ENCODE data around the gene SNTG2.
"Not testable (repeated sequence)": the region's sequence is repeated elsewhere in the genome, so short reads cannot be mapped to it uniquely, and the experiment has no call there.

The SNTG2 gene

DNA sequence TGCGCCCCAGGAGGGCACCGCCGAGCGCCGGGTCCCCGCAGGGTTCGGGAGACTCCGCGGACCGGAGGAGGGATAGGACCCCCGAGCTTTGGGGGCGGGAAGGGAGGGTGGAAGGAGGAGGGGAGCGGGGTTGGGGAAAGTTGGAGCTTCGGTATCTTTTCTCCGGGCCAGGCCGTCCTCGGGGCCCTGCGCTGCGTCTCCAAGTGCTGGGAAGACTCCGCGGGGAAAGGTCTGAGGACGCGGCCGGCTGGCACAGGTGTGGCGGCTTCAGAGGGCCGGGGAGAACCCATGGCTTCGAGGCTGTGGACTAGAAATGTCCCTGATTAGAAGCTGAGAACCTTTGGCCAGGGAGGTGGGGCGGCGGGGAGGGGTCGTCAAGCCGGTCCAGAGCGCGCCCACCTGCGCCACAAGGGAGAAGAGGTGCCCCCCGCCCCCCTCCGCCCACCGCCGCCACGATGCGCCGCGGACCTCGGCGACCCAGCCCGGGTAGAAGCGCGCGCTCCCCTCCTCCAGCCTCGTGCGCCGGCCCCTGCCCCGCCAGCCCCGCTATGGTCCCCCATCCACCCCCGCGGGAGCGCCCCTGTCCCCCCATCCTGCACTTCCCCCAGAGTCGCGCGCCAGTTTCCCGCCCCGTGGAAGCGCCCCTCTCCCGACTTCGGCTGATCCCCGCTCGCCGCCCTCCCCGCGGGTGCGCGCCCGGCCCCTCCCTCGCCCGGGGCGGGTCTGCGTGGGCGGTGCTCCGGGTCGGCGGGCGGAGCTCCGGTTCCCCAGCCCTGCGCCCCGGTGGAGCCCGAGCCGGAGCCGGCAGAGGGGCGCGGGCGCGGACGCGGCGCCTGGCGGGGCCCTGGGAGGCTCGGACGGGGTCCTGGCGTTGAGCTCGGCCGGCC, at the start of gene SNTG2:
Gene SNTG2, plus strand, starts transcription at position 770 of the 887 bp plus-strand sequence. CDS start 148 bp downstream, outside the sequence.
- DNase-seq = no peak

DNA sequence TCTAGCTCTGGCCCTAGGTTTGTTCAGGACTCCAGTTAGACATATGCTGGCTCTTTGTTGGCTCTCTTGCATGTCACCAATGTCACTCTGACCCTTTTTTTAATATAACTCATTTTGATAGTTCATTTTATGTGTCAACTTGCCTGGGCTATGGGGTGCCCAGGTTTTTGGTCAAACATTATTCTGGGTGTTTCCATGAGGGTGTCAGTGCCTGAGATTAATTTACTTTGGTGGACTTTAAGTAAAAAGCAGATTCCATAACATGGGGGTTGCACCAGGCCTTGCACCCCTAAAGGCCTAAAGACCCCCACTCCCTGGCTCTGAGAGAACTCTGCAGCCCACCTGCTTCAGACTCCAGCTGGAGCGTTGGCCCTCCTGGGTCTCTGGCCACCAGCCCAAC, 48.1 kb upstream of the SNTG2 start:
- DNase-seq = no peak

DNA sequence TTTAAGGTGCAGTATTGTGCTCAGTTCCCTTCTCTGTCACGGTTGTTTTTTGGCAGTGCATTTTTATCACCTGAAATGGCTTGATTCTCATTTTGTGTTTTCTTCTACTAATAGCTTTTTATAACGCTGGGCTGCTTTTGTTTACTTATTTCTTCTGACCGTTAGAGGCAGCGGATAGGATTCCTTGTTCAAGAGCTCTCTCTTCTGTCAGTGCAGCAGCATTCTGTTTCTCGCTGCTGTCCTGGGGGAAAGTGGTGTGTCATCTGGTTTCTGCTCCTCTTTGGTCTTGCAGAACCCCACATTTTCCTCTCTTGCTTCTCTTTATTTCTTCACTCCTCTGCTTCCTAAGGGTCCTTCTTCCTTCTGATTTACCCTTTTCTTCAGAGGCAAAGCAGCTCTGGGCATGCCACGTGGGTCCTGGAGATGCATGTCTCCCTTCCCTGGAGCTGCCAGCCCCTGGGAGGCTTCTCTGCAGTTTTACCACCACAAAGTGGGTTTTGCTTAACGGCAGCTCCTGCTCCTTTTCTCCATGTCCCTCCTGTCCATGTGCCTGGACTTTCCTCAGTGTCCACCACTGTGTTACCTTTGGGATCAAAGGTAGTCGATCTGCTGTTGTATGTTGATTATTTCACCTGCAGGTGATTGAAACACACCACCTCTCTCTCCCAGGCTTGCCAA, 47.3 kb upstream of the SNTG2 start:
- DNase-seq = no peak

DNA sequence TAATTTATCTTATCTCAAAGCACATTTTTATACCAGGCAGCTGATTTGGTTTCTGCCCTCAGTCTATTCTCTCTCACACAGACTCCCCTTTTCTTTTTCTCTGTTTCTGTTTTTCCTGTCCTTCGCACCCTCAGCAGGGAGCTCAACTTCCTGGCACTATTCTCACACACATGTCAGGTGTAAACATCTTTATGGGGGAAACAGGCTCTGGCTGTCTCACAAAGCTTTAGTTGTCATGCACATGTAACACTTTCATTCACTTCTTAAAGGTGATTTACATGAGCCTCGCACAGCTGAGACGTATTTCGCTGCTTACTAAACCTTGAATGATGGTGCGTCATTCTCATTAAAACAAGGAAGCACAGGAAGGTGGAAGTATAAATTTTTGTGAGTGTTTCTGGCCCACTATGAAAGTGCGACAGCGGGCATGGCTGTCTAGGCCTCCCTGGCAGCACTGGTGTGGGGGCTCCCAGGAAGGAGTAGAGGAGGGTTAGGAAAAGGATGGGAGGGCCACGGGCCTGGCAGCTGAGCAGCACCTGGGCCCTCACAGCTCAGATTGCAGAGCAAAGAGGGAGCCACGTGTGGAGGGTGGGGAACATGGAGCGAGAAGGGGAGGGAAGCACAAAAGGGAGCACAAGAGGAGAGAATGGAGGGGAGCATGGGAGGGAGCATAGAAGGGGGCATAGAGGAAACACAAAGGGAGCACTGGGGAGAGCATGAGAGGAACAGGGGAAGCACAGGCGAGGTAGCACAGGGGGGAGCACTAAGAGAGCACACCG, 46.2 kb upstream of the SNTG2 start:
- DNase-seq = no peak

DNA sequence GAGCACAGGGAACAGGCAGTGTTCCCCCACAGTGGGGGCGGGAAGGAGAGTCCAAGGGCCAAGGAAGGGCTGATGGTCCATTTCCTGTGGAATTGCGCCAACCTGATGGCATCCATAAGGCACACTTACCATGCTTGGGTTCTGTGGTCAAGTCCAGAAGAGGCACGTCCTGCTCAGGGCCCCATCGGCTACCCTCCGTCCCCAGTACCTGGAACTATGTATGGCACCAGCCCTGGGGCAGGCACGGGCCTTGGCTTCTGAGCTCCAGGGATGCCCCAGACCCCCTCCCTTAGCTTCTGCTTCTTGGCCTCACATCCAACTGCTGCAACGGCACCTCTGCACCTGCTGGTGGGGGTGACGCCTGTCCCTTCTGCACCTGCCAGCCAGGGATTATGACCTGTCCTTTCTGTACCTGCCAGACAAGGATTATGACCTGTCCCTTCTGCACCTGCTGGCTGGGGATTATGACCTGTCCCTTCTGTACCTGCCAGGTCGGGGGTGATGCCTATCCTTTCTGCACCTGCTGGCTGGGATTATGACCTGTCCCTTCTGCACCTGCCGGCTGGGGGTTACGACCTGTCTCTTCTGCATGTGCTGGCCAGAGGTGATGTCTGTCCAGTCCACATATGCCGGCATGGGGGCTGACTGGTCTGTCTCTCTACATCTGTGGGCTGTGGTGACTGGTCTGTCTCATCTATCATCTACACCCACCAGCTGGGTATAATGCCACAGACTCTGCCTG, 45.4 kb upstream of the SNTG2 start:
- no peak for DNase-seq

DNA sequence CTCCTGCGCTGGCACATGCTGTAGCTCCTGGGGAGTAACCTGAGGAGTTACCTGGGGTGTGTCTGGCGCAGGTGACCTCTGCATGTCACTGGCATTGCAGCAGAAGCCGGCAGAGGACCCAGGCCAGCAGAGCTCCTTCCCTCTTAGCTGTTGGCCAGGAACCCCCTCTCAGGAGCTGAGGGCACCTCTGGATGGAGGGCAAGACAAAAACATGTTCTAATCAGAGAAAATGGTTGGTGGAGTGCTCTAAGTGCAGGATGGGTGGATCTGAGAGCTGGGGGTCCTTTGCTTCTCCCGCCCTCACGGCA, 44.9 kb upstream of the SNTG2 start:
- no peak for DNase-seq

DNA sequence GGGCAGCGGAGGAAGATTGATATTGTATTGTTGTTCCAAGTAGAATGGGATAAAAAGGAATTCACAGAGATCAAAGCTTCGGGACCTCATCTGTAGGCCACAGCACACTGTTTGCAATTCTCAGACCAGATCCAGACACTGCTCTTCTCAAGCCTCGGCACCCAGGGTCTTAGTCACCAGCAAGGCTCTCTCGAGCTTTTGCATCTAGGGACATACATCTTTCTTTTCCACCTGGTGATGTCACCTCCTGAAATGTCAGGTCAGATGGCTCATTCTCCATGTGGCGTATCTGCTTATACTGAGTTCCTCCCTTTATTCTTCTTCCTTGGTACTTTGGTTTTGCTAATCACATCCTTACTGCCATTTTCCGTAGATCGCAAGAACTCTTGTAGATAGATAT, 42.9 kb upstream of the SNTG2 start:
- DNase-seq = no peak

DNA sequence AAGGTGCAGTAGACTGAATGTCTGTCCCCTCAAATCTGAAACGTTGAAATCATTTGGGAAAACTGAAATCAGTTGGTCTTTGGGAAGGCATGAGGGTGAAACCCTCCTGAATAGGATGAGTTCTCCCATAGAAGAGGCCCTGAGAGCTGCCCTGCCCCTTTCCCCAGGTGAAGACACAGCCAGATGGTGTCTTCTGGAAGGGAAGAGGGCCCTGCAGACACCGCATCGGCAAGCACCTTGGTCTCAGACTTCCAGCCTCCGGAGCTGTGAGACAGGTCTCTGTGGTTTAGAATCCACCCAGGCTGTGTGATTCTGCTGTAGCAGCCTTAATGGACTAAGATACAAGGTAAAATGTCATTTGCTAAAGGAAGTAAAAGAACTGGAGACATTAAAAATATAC, 42.1 kb upstream of the SNTG2 start:
- DNase-seq = no peak

DNA sequence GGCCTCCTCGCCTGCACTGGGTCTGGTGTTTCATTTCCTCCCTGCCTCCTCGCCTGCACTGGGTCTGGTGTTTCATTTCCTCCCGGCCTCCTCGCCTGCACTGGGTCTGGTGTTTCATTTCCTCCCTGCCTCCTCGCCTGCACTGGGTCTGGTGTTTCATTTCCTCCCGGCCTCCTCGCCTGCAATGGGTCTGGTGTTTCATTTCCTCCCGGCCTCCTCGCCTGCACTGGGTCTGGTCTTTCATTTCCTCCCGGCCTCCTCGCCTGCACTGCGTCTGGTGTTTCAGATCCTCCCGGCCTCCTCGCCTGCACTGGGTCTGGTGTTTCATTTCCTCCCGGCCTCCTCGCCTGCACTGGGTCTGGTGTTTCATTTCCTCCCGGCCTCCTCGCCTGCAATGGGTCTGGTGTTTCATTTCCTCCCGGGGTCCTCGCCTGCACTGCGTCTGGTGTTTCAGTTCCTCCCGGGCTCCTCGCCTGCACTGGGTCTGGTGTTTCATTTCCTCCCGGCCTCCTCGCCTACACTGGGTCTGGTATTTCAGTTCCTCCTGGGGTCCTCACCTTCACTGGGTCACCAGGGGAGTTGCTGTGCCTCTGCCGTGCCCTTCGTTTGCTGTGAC, 40.8 kb upstream of the SNTG2 start:
- DNase-seq = not testable (repeated sequence)

DNA sequence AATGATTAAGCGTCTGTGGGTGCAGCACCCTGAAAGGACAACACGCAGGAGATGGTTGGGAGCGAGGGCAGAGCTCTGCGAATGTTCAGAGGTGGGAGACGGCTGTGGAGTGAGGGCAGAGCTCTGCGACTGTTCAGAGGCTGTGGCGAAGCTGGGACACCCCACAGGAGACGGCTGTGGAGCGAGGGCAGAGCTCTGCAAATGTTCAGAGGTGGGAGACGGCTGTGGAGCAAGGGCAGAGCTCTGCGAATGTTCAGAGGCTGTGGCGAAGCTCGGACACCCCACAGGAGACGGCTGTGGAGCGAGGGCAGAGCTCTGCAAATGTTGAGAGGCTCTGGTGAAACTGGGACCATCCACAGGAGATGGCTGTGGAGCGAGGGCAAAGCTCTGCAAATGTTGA, 40.0 kb upstream of the SNTG2 start:
- no peak for DNase-seq

DNA sequence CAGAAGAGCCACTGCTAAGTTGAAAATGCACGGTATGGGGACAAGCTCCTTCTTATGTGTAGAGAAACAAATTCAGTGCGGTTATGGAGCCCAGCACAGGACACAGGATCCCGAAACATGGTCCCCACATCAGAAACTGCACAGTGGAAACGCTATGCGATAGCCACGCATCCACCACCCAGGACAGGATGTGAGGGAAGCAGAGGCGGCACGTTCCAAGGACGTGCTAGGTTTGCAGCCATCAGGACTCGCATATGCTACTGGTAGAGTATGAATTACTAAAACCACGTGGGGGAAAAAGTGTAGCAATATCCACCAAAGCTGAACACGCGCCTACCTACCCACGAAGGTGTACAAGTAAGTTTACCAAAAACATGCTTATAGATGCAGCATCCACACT, 34.7 kb upstream of the SNTG2 start:
- no peak for DNase-seq

DNA sequence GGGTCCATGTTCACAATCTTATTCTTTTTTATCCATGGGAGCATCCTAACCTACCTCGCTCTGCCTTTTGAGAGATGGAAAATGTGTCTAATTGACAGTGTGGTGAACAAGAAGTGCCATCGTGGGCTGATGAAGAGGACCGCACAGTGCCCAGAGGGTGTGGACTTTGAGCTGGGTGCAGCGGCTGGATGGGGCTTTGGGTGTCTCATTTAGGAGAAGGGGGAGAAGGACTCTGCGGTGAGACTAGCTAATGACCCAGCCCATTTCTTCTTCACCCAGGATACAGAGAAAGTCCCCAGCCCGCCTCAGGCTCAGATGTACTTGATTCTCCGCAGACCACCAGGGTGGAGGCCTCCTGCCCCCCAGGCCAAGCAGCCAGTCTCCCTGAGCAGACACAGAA, 33.7 kb upstream of the SNTG2 start:
- no peak for DNase-seq

DNA sequence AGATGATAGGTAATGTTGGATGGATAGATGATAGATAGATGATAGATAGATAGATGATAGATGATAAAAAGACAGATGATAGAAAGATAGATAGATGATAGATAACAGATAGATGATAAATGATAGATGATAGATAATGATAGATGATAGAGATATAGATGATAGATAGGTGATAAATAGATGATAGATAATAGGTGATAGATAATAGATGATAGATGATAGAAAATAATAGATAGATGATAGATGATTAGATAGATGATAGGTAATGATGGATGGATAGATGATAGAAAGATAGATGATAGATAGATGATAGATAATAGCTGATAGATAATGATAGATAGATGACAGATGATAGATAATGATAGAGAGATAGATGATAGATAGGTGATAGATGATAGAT, 31.0 kb upstream of the SNTG2 start:
- DNase-seq = no peak

DNA sequence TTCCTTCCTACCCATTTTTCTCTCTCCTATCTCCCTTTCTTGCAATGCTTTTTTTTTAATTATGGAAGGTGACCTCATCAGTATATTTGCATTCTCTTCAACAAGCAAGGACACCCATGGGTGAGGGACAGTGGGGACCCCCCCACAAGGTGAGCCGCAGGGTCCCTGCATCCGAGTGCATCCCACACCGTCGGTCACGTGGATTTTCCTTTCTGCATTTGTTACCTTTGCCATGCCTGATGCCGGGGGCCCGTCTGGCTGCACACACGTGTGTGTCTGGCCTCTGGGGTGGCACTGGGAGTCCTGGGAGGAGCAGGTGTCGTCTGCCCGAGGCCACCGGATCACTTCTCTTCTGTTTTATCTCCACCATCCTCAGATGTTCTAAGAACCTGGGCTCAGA, 30.1 kb upstream of the SNTG2 start:
- no peak for DNase-seq

DNA sequence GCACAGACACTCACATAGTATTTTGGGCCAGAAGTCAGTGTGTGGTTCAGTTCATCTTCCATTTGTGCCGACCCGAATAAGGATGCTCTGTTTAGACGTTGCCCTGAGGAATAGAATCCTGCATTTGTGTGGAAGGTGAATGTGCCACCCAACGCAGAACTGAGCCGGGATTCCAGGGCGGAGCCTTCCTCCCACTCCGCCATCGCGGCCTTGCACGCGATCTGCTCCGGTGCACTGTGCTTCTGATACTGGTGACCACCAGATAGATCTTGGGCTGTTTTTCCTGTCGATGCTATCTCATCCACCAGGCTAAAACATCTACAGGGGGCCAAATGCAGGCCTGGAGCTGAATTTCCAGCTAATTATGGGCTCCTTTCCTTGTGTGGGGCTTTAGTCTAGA, 29.6 kb upstream of the SNTG2 start:
- no peak for DNase-seq

DNA sequence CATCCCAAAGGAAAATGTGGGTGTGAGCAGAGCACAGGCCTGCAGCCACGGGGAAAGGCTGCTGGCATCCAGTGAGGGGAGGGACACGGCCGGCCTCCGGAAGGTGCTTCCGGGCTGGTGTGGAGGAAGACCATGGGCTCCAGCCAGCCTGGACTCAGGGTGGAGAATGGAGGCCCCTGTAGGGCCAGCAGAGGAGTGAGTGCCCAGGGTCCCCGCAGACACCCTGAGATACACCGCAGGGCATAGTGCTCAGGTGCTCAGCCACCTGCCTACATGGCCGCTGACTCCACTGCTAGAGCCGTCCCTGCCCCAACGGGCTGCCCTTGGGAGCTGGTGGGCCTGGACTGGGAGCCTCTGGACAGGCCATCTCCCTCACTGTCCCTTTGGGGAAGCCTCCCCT, 28.5 kb upstream of the SNTG2 start:
- DNase-seq = no peak

DNA sequence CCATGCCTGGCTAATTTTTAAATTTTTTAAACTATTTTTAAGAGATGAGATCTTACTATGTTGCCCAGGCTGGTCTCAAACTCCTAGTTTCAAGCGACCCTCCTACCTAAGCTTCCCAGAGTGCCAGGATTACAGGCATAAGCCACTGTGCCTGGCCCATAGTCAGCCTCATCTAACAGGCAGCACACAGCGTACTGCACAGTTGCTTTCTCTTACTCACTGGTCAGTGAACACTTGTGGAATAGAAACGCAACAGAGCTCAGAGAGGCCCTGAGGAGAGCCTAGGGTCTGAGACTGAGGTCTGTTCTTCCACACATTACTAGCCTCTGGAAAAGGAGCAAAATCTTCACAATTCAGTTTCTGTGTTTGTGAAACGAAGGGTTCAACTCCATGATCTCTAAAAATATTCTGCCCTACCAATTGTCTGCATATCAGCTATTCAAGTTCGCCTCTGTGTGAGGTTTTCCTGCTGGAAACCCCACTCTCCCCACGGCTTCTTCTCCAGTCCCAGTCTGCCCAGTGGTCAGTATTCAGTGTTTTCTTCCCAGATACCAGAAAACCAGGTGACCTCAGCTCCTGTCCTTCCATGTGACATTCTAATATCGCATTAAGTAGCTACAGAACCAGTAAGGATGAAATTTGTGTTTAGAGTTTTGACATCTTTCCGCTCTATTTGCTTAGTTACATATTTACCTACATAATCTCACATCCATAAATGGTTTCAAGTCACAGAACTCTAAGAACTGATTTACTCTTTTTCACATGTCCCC, 26.6 kb upstream of the SNTG2 start:
- DNase-seq = no peak

DNA sequence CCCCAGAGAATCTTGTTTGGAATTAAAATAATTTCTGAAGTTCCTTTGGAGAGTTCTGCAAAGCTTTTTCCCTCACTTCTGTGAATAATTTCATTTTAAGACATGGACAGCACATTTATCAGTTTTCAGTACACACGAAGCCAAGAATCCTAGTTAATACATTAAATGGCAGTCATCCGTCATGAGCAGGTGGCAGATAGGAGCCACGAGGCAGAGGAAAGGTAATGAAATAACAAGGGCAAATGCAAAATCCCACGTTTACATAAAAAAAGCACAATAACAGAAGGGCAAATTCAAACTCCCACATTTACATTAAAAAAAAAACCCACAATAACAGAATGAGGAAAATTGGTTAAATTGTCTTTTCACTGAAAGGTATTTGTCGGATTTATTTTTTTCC, 25.9 kb upstream of the SNTG2 start:
- no peak for DNase-seq

DNA sequence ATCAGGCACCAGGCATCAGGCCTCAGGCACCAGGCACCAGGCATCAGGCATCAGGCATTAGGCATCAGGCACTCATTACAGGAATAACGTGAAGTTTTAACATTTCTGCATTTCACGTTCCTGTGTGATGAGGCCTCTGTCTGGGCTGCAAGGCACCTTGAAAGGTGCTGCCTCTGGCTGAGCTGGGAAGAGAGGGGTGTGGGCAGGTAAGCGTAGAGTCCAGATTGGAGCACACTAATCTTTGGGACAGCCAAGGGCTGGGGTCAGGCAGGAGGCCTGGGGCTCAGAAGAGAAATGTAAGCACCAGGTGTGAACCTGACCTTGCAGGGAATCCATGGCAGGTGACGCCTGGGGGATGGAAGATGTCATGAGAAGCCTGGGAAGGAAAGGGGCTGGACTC, 25.3 kb upstream of the SNTG2 start:
- DNase-seq = no peak

DNA sequence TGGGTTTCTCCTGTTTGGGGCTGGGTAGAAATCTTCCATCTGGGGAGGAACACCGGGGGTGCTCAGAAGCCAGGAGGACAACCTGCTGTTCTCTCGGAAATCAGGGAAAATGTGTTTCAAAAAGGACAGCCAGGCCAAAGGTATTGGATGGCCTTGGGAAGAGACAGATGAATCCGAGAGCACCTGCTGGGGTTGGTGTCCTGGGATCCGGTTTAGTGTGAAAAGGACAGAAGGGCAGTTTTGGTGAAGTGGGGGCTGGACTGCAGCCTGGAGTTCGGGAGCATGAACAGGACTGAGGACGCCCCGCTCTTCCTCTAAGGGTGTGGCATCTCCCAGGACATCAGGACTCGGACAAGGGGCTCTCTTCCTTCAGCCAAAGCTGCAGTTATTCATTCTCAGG, 24.9 kb upstream of the SNTG2 start:
- DNase-seq = no peak

DNA sequence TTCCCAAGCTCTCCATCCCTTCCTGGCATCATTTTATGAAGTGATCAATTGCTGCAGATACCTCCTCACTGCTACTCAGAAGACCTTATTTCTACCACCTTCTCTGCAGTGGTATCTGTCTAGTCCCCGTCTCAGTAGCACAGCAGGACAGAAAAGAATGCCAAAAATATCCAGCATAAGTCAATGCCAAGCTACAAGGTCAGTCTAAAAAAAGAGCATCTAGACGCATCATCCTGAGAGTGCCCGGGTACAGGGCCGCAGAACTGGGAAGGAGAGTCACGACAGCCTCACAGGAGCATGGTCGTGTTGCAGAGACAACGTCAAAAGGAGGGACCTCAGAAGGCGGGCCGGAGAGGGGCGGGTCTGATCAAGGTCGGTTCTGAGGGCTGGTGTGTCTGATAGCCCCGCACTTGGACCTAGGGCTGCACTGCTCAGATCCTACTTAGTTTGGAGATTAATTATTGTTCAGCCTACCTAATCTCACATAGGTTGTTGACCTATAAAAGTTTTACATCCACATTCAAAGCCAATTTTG, 24.3 kb upstream of the SNTG2 start:
- DNase-seq = no peak

DNA sequence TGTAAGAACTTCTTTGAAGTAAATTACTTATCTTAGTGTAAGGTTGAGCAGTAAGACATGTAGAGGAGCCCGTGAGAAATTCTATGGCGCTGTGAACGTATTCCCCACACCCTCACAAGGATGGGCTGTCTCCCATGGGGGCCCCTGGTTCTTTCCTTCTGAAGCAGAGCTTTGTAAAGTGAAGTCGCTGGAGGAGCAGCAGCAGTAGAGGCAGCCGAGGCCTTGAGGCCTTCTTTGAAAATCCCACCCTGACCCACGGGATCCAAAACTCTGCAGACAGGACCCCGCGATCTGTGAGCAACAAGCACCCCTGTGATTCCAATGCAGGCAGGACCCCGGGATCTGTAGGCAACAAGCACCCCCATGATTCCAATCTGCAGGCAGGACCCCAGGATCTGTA, 23.8 kb upstream of the SNTG2 start:
- no peak for DNase-seq

Data from SIG-M5 (cell line).